CD8-positive, alpha-beta memory T cell (primary cell): ENCODE data around the gene CENPC. TPM values are rescaled to one million over a fixed set of nuclear protein-coding genes. Genes with fewer than 3 reads are reported as not detected.
A peak's percentile ranks its signal among the peaks of the same experiment; 100 is the strongest.
"Not testable (repeated sequence)": the region's sequence is repeated elsewhere in the genome, so short reads cannot be mapped to it uniquely, and the experiment has no call there.

Experiments
- CTCF ChIA-PET: fragments of 350-600 bp; sonication (Branson Sonifier 250); formaldehyde crosslinking; loops from one replicate; lab custom pipeline; 2021; ENCODE audit warnings: antibody characterized with exemption; lab: Charles Lee
- POLR2A ChIA-PET: fragments of 350-600 bp; sonication (Branson Sonifier 250); formaldehyde crosslinking; loops from one replicate; lab custom pipeline; 2021; ENCODE audit warnings: antibody characterized with exemption; lab: Charles Lee
- DNase-seq, 5 donors: peaks; one replicate each; pipeline versions ENCODE4 v3.0.0 to v3.0.0-alpha.2; 2020 to 2022; ENCODE audit warnings: mixed read lengths in 1 of 5
- H3K27ac ChIP-seq: one replicate; pipeline ENCODE4 v1.7.0; 2013; ENCODE audit warnings: low read depth, mild to moderate bottlenecking, low read length, moderate library complexity
- H3K27me3 ChIP-seq: 2 replicates; pipeline ENCODE4 v1.7.0; 2013; ENCODE audit warnings: low read length, mild to moderate bottlenecking; ENCODE audit not compliant: insufficient read depth, poor library complexity, severe bottlenecking
- H3K36me3 ChIP-seq: 2 replicates; pipeline ENCODE4 v1.7.0; 2013; ENCODE audit warnings: mild to moderate bottlenecking, low read length, moderate library complexity; ENCODE audit not compliant: insufficient read depth
- H3K4me1 ChIP-seq: 2 replicates; pipeline ENCODE4 v1.7.0; 2013; ENCODE audit warnings: mild to moderate bottlenecking, low read length, moderate library complexity; ENCODE audit not compliant: insufficient read depth
- H3K4me3 ChIP-seq: 2 replicates; pipeline ENCODE4 v1.7.0; 2013; ENCODE audit warnings: mild to moderate bottlenecking, low read length
- H3K9me3 ChIP-seq: 2 replicates; pipeline ENCODE4 v1.7.0; 2013; ENCODE audit warnings: mild to moderate bottlenecking, low read length
- H3K27ac Mint-ChIP-seq, 8 donors: one replicate each; pipeline ENCODE4 v1.8.0; 2020 to 2021; ENCODE audit warnings: mixed read lengths in 8 of 8, mild to moderate bottlenecking in 6 of 8, inconsistent platforms in 3 of 8, moderate library complexity in 3 of 8
- H3K27me3 Mint-ChIP-seq, 2 donors: one replicate each; pipeline ENCODE4 v1.8.0; 2020 to 2021; ENCODE audit warnings: mixed read lengths in 2 of 2, mild to moderate bottlenecking in 1 of 2, moderate library complexity in 1 of 2
- H3K36me3 Mint-ChIP-seq, 3 donors: one replicate each; pipeline ENCODE4 v1.8.0; 2020 to 2021; ENCODE audit warnings: mixed read lengths in 3 of 3, inconsistent platforms in 1 of 3, mild to moderate bottlenecking in 1 of 3
- H3K4me1 Mint-ChIP-seq, 3 donors: one replicate each; pipeline ENCODE4 v1.8.0; 2020 to 2021; ENCODE audit warnings: mixed read lengths in 3 of 3, inconsistent platforms in 1 of 3, mild to moderate bottlenecking in 1 of 3
- H3K4me3 Mint-ChIP-seq, 7 donors: one replicate each; pipeline ENCODE4 v1.8.0; 2020 to 2021; ENCODE audit warnings: mixed read lengths in 7 of 7, mild to moderate bottlenecking in 6 of 7, moderate library complexity in 4 of 7, inconsistent platforms in 2 of 7
- H3K9me3 Mint-ChIP-seq, 5 donors: one replicate each; pipeline ENCODE4 v1.8.0; 2020 to 2022; ENCODE audit warnings: mixed read lengths in 5 of 5, mild to moderate bottlenecking in 3 of 5, moderate library complexity in 2 of 5, inconsistent platforms in 1 of 5
- polyA plus RNA-seq: library from polyadenylated mRNA; unstranded; fragments of 300-500 nt; fragmentation: Illumina TruSeq; gene quantifications from one replicate; pipeline ENCODE4 v1.2.3, GENCODE V29; 2021
- total RNA-seq, 2 experiments: library from RNA; stranded (reverse); gene quantifications; one replicate each; pipeline ENCODE4 v1.2.3, GENCODE V29; 2021

The CENPC gene
- total and polyA plus RNA-seq, 3 experiments from 2014 or later = 19.3 to 25.0 (median 20.2) TPM

GRCh38 chr4:67565284-67565683 is 20.0 kb upstream of the CENPC start:
- no peaks in the 10 kb centered on the region for H3K4me1 ChIP-seq
- Mint-ChIP-seq H3K27me3 (peaks cover 3 to 9% of the 10 kb centered on the region in 2 donors), H3K4me3 (no peak overlapping the region), H3K4me1 (peaks cover 0 to under 1% (median 0%) of the 10 kb centered on the region in 3 donors), H3K36me3 (no peaks in the 10 kb centered on the region), H3K9me3 (no peaks in the 10 kb centered on the region), H3K27ac (no peak overlapping the region)
- ChIA-PET POLR2A (no interaction called here), CTCF (no interaction called here)
- H3K27me3 ChIP-seq = no peaks in the 10 kb centered on the region
- H3K27ac ChIP-seq = no peak overlapping the region
- no peak overlapping the region for H3K4me3 ChIP-seq
- DNase-seq = no peak
- H3K36me3 ChIP-seq = no peaks in the 10 kb centered on the region
- H3K9me3 ChIP-seq = no peaks in the 10 kb centered on the region

GRCh38 chr4:67558493-67558892 is 13.2 kb upstream of the CENPC start, which contains the start of gene STAP1:
Gene STAP1, plus strand, starts transcription at chr4:67558727. Its CDS starts 83 bp downstream, at chr4:67558810.
- CTCF ChIA-PET = no interaction called here

GRCh38 chr4:67556436-67556835 is 11.1 kb upstream of the CENPC start:
- Mint-ChIP-seq H3K9me3 (no peaks in the 10 kb centered on the region), H3K4me1 (peaks cover 12 to 22% (median 12%) of the 10 kb centered on the region in 3 donors), H3K27me3 (peaks cover 4 to 8% of the 10 kb centered on the region in 2 donors), H3K4me3 (no peak overlapping the region), H3K36me3 (no peaks in the 10 kb centered on the region), H3K27ac (no peak overlapping the region)
- H3K4me3 ChIP-seq = no peak overlapping the region
- no peaks in the 10 kb centered on the region for H3K36me3 ChIP-seq
- DNase-seq = no peak
- peaks cover 8% of the 10 kb centered on the region for H3K4me1 ChIP-seq
- H3K27ac ChIP-seq = no peak overlapping the region
- H3K27me3 ChIP-seq = no peaks in the 10 kb centered on the region
- H3K9me3 ChIP-seq = no peaks in the 10 kb centered on the region
- POLR2A ChIA-PET = no interaction called here
- CTCF ChIA-PET = no interaction called here

More at GRCh38 chr4:67558493-67558892, 13.2 kb upstream of the CENPC start, which contains the start of gene STAP1:
- Histone ChIP-seq H3K9me3 (no peaks in the 10 kb centered on the region), H3K36me3 (no peaks in the 10 kb centered on the region), H3K27ac (no peak within 1 kb of the TSS), H3K4me1 (peaks cover 8% of the 10 kb centered on the region), H3K27me3 (no peaks in the 10 kb centered on the region), H3K4me3 (peak within 1 kb of the TSS; percentile 6)
- POLR2A ChIA-PET = no interaction called here
- Mint-ChIP-seq H3K27ac (peak within 1 kb of the TSS in 5 of 8 donors; percentile 35 to 80 (median 70)), H3K4me1 (peaks cover 12 to 22% (median 12%) of the 10 kb centered on the region in 3 donors), H3K9me3 (no peaks in the 10 kb centered on the region), H3K36me3 (no peaks in the 10 kb centered on the region), H3K4me3 (peak within 1 kb of the TSS; percentile 44 to 85 (median 77)), H3K27me3 (peaks cover 4 to 9% of the 10 kb centered on the region in 2 donors)
- DNase-seq = peak in 2 of 5 donors; percentile 38 to 47

- peaks cover 2 to 5% of the 10 kb centered on the region in 2 donors for H3K27me3 Mint-ChIP-seq
- H3K9me3 Mint-ChIP-seq = no peaks in the 10 kb centered on the region
- no peaks in the 10 kb centered on the region for H3K36me3 ChIP-seq
- no peak overlapping the region for H3K4me3 Mint-ChIP-seq
- peaks cover 12 to 22% (median 12%) of the 10 kb centered on the region in 3 donors for H3K4me1 Mint-ChIP-seq
- H3K36me3 Mint-ChIP-seq = no peaks in the 10 kb centered on the region
- DNase-seq = no peak
- peak overlapping the region in 1 of 8 donors; percentile 7 for H3K27ac Mint-ChIP-seq
- H3K4me3 ChIP-seq = no peak overlapping the region
- no peak overlapping the region for H3K27ac ChIP-seq
- no peaks in the 10 kb centered on the region for H3K27me3 ChIP-seq
- ChIA-PET CTCF (no interaction called here), POLR2A (no interaction called here)
- no peaks in the 10 kb centered on the region for H3K9me3 ChIP-seq
- H3K4me1 ChIP-seq = peaks cover 8% of the 10 kb centered on the region
Observed at GRCh38 chr4:67555447-67555846, 10.1 kb upstream of the CENPC start.

- Mint-ChIP-seq H3K27ac (no peak overlapping the region), H3K36me3 (no peaks in the 10 kb centered on the region), H3K27me3 (peaks cover 2 to 5% of the 10 kb centered on the region in 2 donors), H3K9me3 (no peaks in the 10 kb centered on the region), H3K4me1 (peaks cover 8 to 13% (median 13%) of the 10 kb centered on the region in 3 donors), H3K4me3 (peak overlapping the region in 1 of 7 donors; percentile 15)
- no peaks in the 10 kb centered on the region for H3K27me3 ChIP-seq
- H3K4me3 ChIP-seq = no peak overlapping the region
- ChIA-PET POLR2A (no interaction called here), CTCF (no interaction called here)
- peaks cover 8% of the 10 kb centered on the region for H3K4me1 ChIP-seq
- H3K36me3 ChIP-seq = no peaks in the 10 kb centered on the region
- DNase-seq = no peak
- no peak overlapping the region for H3K27ac ChIP-seq
- H3K9me3 ChIP-seq = no peaks in the 10 kb centered on the region
Observed at GRCh38 chr4:67554096-67554495, 8.8 kb upstream of the CENPC start.

GRCh38 chr4:67552146-67552792 is 7.0 kb upstream of the CENPC start:
- not testable (repeated sequence) for H3K9me3 ChIP-seq, H3K36me3 Mint-ChIP-seq, H3K27ac Mint-ChIP-seq, DNase-seq, H3K36me3 ChIP-seq, H3K4me1 ChIP-seq, H3K4me1 Mint-ChIP-seq, H3K4me3 ChIP-seq, H3K27ac ChIP-seq, H3K9me3 Mint-ChIP-seq, H3K4me3 Mint-ChIP-seq, H3K27me3 Mint-ChIP-seq, H3K27me3 ChIP-seq
- ChIA-PET CTCF (interaction anchor here (1.4 kb wide), 1 partner anchor 8 kb away, joined by 3 read pairs; no protein-coding TSS in a partner anchor), POLR2A (interaction anchor here (0.6 kb wide), 1 partner anchor 10 kb away, joined by 3 read pairs; no protein-coding TSS in a partner anchor)

GRCh38 chr4:67550857-67551256 is 5.6 kb upstream of the CENPC start:
- no peak overlapping the region for H3K4me3 Mint-ChIP-seq
- CTCF ChIA-PET = interaction anchor here (0.7 kb wide), 1 partner anchor 196 kb away, joined by 3 read pairs; no protein-coding TSS in a partner anchor
- H3K27me3 Mint-ChIP-seq = peaks cover 2 to 5% of the 10 kb centered on the region in 2 donors
- peaks cover 0 to 14% (median 4%) of the 10 kb centered on the region in 3 donors for H3K4me1 Mint-ChIP-seq
- DNase-seq = no peak
- no peaks in the 10 kb centered on the region for H3K9me3 ChIP-seq
- POLR2A ChIA-PET = no interaction called here
- no peak overlapping the region for H3K4me3 ChIP-seq
- H3K27me3 ChIP-seq = no peaks in the 10 kb centered on the region
- H3K4me1 ChIP-seq = no peaks in the 10 kb centered on the region
- no peak overlapping the region for H3K27ac Mint-ChIP-seq
- H3K9me3 Mint-ChIP-seq = no peaks in the 10 kb centered on the region
- no peaks in the 10 kb centered on the region for H3K36me3 Mint-ChIP-seq
- H3K27ac ChIP-seq = no peak overlapping the region
- no peaks in the 10 kb centered on the region for H3K36me3 ChIP-seq

- POLR2A ChIA-PET = no interaction called here
- Histone ChIP-seq H3K4me1 (no peaks in the 10 kb centered on the region), H3K27ac (no peak overlapping the region), H3K27me3 (no peaks in the 10 kb centered on the region), H3K9me3 (no peaks in the 10 kb centered on the region), H3K36me3 (no peaks in the 10 kb centered on the region), H3K4me3 (no peak overlapping the region)
- H3K4me3 Mint-ChIP-seq = no peak overlapping the region
- H3K36me3 Mint-ChIP-seq = peaks cover 0 to 2% (median 0%) of the 10 kb centered on the region in 3 donors
- DNase-seq = no peak
- H3K4me1 Mint-ChIP-seq = peaks cover under 1 to 15% (median 6%) of the 10 kb centered on the region in 3 donors
- peaks cover 2 to 5% of the 10 kb centered on the region in 2 donors for H3K27me3 Mint-ChIP-seq
- no peak overlapping the region for H3K27ac Mint-ChIP-seq
- CTCF ChIA-PET = interaction anchor here (0.7 to 1.4 kb wide), 2 partner anchors 196 to 826 kb away, joined by 3 to 5 read pairs; no protein-coding TSS in a partner anchor
- H3K9me3 Mint-ChIP-seq = no peaks in the 10 kb centered on the region
Observed at GRCh38 chr4:67550451-67550850, 5.1 kb upstream of the CENPC start.
